GM21528 (cell line): ENCODE measurements around the gene NSD1.
"Not testable (repeated sequence)": the region's sequence is repeated elsewhere in the genome, so short reads cannot be mapped to it uniquely, and the experiment has no call there.

Experiments used
- ATAC-seq: cut with Tn5 transposase; IDR thresholded peaks from one replicate; pipeline ENCODE4 v1.9.1; 2021; ENCODE audit warnings: mild to moderate bottlenecking, moderate library complexity; ENCODE audit not compliant: unreplicated experiment, low FRiP score

NSD1 gene

GRCh38 chr5:177336603-177337494 lies 203.3 kb downstream of the NSD1 start:
- no peak for ATAC-seq

- ATAC-seq: no peak
These were observed 204.9 kb downstream of the NSD1 start for GRCh38 chr5:177338251-177339106.

- no peak for ATAC-seq
These were observed 205.6 kb downstream of the NSD1 start for GRCh38 chr5:177339107-177339638.

- ATAC-seq: not testable (repeated sequence)
These were observed 209.4 kb downstream of the NSD1 start for GRCh38 chr5:177343000-177343399.

- no peak for ATAC-seq
These were observed 210.2 kb downstream of the NSD1 start for GRCh38 chr5:177343777-177344176.

- ATAC-seq: no peak
These were observed 211.3 kb downstream of the NSD1 start for GRCh38 chr5:177344891-177345290.

GRCh38 chr5:177346820-177347219 lies 213.2 kb downstream of the NSD1 start:
- no peak for ATAC-seq

GRCh38 chr5:177347699-177348098 lies 214.1 kb downstream of the NSD1 start:
- ATAC-seq: no peak

GRCh38 chr5:177349362-177349647 lies 215.7 kb downstream of the NSD1 start:
- ATAC-seq: no peak

- ATAC-seq: no peak
These were observed 216.2 kb downstream of the NSD1 start for GRCh38 chr5:177349762-177350161.
